ENCODE measurements around the gene SFSWAP. TPM values are rescaled to one million over a fixed set of nuclear protein-coding genes. Genes with fewer than 3 reads are reported as not detected.

SFSWAP gene
- total RNA-seq, 2 donors from 2014 or later, result 19.2 to 24.9 TPM

GRCh38 chr12:131818821-131819585 is 108.1 kb downstream of the SFSWAP start:
- peak in 1 of 2 donors; percentile 38 for ATAC-seq
- intact Hi-C loops (cut with DNase I), result no loop called here
- no peak for DNase-seq

DNA sequence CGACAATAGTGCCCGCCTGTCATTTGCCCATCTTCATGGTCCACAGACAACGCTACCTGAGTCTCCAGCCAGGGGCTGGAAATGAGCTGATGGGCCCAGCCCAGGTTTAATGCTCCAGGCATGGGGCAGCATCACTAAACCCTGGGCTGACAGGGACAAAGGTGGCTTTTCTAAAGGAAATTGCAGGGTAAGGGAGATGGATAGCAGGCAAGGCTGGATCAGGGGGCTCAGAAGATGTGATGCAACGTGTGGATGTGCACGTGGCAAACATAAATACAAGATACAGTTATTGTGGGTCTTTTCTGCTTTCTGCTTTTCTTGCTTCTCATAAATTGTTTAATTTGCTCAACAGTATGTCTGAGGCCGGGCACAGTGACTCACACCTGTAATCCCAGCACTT is 113.6 kb downstream of the SFSWAP start:
- intact Hi-C loops (cut with DNase I), result no loop called here
- DNase-seq (no peak), ATAC-seq (no peak)

GRCh38 chr12:131825146-131825892 is 114.4 kb downstream of the SFSWAP start:
- ATAC-seq, result peak in 1 of 2 donors; percentile 56
- DNase-seq, result no peak
- intact Hi-C loops (cut with DNase I), result no loop called here

DNA sequence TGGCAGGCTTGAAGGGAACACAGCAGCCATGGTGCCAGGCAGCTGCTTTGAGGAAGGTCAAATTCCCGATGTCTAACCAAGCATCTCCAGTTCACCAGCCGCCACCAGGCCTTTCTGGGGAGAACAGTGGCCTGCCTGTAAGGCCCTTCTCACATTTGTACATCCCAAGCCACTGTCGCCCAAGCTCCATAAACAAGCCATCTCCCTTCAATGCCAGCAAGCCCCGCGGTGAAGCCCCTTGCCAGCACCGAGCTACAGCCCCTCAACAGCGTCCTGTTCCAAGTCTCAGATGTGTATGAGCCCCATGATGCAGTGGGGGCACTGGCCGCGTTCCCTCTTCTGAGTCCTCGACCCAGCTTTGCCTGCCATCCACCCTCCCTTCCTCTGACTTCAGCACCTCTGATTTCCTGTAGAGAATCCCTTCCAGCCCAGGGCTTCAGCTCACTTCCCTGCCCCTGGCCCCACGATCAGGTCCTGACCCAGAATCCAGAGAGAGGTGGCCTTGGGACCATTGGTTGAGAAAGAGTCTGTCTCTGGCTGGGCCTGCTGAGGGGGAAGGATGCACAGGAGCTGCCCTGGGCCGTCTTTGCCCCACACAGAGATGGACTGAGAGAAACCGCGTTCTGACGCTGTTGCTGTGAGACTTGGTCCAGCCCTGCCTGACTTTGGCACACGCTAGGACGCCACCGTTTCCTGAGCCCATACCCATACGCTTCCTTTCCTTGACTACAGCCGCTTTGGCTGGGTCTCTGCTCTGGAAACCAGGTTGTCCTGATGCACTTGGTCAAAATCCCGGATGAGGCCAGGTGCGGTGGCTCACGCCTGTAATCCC is 115.4 kb downstream of the SFSWAP start:
- intact Hi-C loops (cut with DNase I), result no loop called here
- DNase-seq, result no peak
- ATAC-seq, result no peak

DNA sequence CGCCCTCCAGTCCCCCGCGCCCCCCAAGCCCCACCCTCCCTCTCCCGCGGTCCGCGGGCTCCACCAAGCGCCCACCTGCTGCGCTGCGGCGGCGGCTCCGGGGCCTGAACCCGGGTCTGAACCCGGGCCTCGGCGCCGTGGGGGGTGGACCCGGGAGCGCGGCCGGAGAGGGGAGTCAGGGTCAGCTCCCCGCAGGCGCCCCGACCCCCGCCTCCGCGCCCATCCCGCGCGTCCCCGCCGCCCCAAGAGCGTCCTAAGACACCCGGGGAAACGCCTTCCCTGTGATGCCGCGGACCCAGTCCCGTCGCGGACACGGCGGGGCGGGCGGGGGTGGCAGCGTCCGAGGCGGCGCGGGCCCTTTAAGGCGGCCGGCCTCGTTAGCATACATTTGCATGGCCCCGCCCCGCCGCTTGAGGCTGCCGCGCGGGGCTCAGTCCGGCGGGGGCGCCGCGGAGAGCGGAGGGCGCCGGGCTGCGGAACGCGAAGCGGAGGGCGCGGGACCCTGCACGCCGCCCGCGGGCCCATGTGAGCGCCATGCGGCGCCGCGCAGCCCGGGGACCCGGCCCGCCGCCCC is 117.2 kb downstream of the SFSWAP start, which contains the start of gene MMP17:
TSS of gene MMP17 (plus strand) at position 433 of the 574 bp plus-strand sequence. CDS start at position 535, 102 bp downstream.
- peak; percentile 69 for DNase-seq
- intact Hi-C loops (cut with DNase I), result no loop called here
- peak; percentile 31 to 32 for ATAC-seq

DNA sequence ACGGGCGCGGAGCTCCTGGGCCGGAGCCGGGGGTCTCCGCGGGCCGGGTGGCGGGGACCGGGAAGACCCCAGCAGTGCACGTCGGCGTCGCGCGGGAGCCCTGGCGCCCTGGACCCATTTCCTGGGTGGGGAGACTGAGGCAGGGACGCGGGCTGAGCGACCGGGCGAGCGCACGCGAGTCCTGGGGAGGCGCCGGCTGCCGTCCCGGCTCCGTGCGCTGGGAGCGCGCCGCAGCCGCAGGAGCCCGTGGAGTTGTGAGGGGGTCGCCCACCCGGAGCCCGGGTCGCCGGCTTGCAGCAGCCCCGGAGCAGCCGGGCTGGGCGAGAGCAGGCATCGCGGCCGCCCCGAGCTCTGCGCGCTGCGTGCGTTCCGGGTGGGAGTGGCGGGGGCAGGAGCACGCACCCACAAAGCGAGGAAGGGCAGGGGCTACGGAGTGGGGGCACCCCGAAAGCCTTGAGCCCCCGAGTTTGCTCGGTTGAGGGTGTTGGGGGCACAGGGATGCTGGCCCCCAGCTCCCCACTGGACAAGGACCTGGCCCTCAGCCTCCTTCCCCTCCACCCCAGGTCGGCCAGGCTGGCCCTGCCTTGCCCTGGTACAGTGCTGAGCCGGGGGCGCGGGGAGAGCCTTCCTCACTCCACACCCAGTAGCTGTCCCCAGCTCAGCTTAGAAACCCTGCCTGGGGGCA is 117.9 kb downstream of the SFSWAP start:
- intact Hi-C loops (cut with DNase I), result no loop called here
- DNase-seq (no peak), ATAC-seq (peak in 1 of 2 donors; percentile 10)

DNA sequence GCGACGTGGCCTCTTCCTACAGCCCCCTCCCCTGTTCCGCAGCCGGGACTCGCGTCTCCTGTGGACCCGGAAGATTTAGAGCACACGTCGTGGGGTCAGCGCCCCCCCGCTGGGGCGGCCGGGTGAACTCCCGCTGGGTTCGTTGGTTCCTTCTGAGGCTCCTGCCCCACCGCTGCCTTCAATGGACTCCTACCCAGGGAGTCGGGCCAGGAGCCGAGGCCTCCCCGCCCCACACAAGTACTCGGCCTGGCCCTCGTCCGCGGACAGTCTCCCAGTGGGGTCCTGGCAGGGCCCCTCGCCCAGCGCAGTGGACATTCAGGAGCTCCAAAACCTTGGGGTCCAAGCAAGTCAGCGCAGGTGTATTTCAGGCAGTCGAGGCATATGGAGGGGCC is 118.5 kb downstream of the SFSWAP start:
- ATAC-seq (peak in 1 of 2 donors; percentile 24), DNase-seq (no peak)
- intact Hi-C loops (cut with DNase I), result no loop called here

DNA sequence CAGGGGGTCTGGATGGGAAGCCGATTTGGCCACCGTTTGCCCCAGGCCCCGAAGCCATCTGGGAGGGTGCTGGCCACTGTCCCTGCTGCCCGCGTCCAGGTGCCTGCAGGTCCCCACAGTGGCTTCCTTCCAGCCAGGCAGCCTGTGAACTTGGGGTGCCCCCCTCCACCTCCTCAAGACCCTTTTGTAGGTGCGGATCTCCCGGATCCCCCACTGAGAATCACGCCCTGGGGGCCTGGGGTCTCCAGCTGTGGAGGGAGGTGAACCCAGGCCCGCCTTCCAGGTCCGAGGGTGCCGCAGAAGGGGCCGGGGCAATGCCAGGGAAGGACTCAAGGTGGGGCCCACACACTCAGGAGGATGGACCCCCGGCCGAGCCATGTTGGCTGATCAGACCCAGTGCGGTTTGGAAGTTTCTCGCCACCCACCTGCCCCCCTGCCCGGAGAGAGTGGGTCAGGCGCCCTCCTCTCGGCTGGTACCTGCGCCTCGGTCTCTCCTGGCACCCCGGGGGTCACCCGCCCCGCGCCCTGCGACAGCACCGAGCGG is 119.0 kb downstream of the SFSWAP start:
- intact Hi-C loops (cut with DNase I), result loop anchor here (10.0 kb wide), 3 partner anchors 115 to 165 kb away; partner anchors contain the start of gene EP400 (in 1 of the 2)
- DNase-seq (no peak), ATAC-seq (peak in 1 of 2 donors; percentile 1)

DNA sequence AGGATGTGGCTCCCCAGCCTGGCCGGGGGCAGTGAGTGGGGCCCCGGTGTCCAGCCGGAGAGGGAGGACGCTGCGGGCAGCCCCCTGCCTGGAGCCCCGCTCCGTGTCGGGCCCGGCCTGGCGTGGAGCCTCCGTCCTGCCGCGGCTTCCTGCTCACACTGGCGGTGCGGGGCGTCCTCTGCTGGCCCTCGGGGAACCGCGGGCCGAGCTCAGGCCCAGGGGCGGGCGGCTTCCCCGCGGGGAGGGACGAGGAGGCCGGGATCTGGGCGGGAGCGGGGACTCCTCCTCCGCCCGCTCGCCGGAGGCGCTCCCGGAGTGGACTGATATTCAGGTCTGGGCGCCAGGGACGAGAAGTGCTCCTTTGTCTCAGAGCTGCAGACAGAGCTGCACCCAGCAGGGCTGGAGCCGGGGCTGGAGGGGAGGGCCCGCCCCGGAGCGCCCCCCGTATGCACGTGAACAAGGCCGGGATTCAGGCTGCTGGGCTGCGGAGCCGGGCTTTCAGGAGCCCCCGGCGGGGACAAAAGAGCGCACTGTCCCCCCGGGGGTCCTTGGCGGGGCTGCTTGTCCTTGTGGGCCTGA is 119.5 kb downstream of the SFSWAP start:
- intact Hi-C loops (cut with DNase I), result loop anchor here (10.0 kb wide), 3 partner anchors 114 to 164 kb away; partner anchors contain the start of gene EP400 (in 1 of the 2)
- peak; percentile 82 for DNase-seq
- ATAC-seq, result peak; percentile 86 to 89

- DNase-seq, result no peak
- ATAC-seq, result peak; percentile 1 to 2
Measured at GRCh38 chr12:131830914-131831571, 120.2 kb downstream of the SFSWAP start.

GRCh38 chr12:131831635-131832041 is 120.7 kb downstream of the SFSWAP start:
- ATAC-seq (no peak), DNase-seq (no peak)
- intact Hi-C loops (cut with DNase I), result loop anchor here (10.0 kb wide), 3 partner anchors 113 to 163 kb away; partner anchors contain the start of gene EP400 (in 1 of the 2)

More at GRCh38 chr12:131830914-131831571, 120.2 kb downstream of the SFSWAP start:
- intact Hi-C loops (cut with DNase I), result loop anchor here (10.0 kb wide), 3 partner anchors 114 to 164 kb away; partner anchors contain the start of gene EP400 (in 1 of the 2)

- DNase-seq (peak; percentile 75), ATAC-seq (peak in 1 of 2 donors; percentile 20)
- intact Hi-C loops (cut with DNase I), result loop anchor here (10.0 kb wide), 3 partner anchors 112 to 162 kb away; partner anchors contain the start of gene EP400 (in 1 of the 2)
Measured at GRCh38 chr12:131832321-131833231, 121.7 kb downstream of the SFSWAP start.

GRCh38 chr12:131833288-131833895 is 122.5 kb downstream of the SFSWAP start:
- intact Hi-C loops (cut with DNase I), result loop anchor here (10.0 kb wide), 3 partner anchors 111 to 161 kb away; partner anchors contain the start of gene EP400 (in 1 of the 2)
- ATAC-seq (no peak), DNase-seq (no peak)

DNA sequence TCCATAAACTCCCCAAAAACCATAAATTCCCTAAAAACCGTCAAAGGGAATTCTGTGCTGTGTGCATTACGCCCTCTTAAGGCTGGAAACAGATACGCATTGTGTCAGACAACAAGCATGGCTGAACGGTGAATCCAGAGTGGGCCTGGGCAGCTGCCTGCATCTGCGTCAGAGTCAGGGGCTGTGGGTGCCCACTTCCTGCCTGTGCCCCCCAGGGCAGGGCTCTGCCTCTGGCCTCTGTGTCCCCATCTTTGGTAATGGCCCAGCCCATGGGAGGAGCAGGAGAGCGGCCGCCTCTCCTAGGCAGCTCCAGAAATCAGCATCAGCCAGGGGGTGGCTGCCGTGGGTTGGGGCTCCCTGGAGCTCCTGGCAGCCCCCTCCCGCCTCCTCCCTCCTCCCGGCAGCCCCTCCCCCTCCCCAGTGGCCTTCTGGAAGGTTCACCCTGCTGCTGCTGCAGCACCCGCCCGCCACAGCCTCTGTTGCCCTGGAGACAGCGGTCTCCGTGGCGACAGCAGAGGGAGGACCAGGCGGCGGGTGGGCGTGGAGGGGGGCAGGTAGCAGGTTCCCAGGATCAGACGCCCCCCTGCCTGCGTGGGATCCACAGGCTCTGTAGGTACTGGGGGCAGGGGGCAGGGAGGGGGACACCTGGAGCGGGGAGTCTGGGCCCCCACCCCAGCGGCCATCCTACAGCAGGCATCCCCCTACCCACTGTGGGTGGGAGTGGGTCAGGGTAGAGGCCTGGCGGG is 123.2 kb downstream of the SFSWAP start:
- DNase-seq (no peak), ATAC-seq (no peak)
- intact Hi-C loops (cut with DNase I), result loop anchor here (10.0 kb wide), 3 partner anchors 111 to 161 kb away; partner anchors contain the start of gene EP400 (in 1 of the 2)
